Right lobe of liver (tissue), 4 donors: ENCODE measurements around the gene CLCA4.

ENCODE experiments used
- CTCF ChIP-seq, 4 donors: fragments of 200-600 bp in 3 of 4; fragments of 450-650 bp in 1 of 4; IDR thresholded peaks; one replicate each; pipeline versions ENCODE4 v1.5.1 to v1.8.0; 2016 to 2022; ENCODE audit warnings: antibody characterized with exemption in 4 of 4, mild to moderate bottlenecking in 2 of 4
- POLR2A ChIP-seq: fragments of 450-650 bp; IDR thresholded peaks from one replicate; pipeline ENCODE4 v1.6.1; 2017; ENCODE audit warnings: antibody characterized with exemption, mild to moderate bottlenecking
- donor health status: DM: no; HTN: no; CAD: no.
- donor health status: DM: no; HTN: no; CAD: no.
- donor health status: DM: no; HTN: yes; CAD: no.

DNA sequence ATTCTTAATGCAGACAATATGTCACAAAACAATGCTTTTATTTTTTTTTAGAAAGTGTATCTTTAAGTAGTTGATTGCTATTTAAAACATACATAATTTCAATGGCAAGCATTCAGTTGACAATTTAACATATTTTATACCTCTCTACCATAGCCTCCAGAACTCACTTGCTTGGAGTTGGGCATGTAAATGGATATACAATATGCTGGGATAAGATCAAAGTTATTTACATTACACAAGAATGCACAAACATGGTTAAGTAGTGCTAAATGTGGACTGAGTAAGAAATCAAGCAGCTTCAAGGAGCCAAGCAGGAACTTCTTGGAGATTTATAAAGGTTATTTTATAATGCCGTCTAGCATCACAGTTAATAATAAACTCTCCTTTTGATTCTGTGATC, 17.0 kb downstream of the CLCA4 start:
- TF ChIP-seq CTCF (IDR thresholded peaks at IDR 0.05) (no peak), POLR2A (no peak)
